OCI-LY7 (cell line): ENCODE data around the gene DDC.

ENCODE experiments used
- EZH2phosphoT487 ChIP-seq: fragments of 200-600 bp; sonication (generic); IDR thresholded peaks from 2 replicates; pipeline ENCODE4 v1.6.1; 2018; ENCODE audit warnings: low read depth, borderline replicate concordance, mild to moderate bottlenecking, mixed run types, antibody characterized with exemption, low read length, moderate library complexity, mixed read lengths
- TF ChIP-seq, protein P1 (sequence below): fragments of 200-600 bp; sonication (generic); conservative IDR thresholded peaks from 2 replicates; pipeline ENCODE4 v1.5.1; 2014; ENCODE audit warnings: mild to moderate bottlenecking, antibody characterized with exemption, low read length, moderate library complexity, mixed read lengths

DNA sequence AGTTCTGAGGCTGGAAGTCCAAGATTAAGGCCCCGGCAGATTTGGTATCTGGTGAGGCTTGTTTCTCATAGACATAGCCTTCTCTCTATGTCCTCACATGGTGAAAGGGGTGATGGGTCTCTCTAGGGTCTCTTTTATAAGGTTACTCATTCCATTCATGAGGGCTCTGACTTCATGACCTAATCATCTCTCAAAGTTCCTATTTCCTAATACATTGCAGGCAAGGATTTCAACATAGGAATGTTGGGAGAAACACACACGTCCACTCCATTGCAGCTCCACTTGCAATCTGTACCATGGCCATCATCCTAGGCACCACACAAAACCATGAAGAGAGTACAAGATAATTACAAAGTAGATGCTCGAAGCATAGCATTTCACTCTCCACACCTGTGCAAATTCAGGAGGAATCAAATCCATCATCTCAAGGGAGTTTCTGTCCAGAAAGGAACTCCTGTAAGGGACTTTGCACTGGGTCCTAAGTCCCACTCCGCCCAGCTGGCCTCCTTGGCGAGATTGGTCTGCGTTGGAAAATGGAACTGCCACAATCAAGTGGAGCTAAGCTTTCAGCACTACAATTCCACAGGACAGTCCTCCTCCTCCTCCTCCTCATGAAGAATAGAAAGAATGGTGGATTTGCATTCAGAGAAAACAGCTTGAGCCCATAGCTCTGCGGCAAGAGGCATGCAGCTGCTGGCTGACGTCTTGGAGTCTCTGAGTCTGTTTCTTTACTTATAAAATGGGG lies 8.8 kb downstream of the DDC start:
- TF ChIP-seq, protein P1, sequence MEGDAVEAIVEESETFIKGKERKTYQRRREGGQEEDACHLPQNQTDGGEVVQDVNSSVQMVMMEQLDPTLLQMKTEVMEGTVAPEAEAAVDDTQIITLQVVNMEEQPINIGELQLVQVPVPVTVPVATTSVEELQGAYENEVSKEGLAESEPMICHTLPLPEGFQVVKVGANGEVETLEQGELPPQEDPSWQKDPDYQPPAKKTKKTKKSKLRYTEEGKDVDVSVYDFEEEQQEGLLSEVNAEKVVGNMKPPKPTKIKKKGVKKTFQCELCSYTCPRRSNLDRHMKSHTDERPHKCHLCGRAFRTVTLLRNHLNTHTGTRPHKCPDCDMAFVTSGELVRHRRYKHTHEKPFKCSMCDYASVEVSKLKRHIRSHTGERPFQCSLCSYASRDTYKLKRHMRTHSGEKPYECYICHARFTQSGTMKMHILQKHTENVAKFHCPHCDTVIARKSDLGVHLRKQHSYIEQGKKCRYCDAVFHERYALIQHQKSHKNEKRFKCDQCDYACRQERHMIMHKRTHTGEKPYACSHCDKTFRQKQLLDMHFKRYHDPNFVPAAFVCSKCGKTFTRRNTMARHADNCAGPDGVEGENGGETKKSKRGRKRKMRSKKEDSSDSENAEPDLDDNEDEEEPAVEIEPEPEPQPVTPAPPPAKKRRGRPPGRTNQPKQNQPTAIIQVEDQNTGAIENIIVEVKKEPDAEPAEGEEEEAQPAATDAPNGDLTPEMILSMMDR: no peak
- TF ChIP-seq EZH2phosphoT487: no peak
